Stimulated activated CD4-positive, alpha-beta T cell treated with anti-CD3 and anti-CD28 coated beads, Interleukin-4, amount 100 ng/mL, for 4 hours (primary cell): ENCODE measurements around the gene CATSPERB.
"Not testable (repeated sequence)": the region's sequence is repeated elsewhere in the genome, so short reads cannot be mapped to it uniquely, and the experiment has no call there.

ENCODE experiments used
- DNase-seq, 2 experiments: peaks; one replicate each; pipeline ENCODE4 v3.0.0-alpha.2; 2020

The CATSPERB gene

DNA sequence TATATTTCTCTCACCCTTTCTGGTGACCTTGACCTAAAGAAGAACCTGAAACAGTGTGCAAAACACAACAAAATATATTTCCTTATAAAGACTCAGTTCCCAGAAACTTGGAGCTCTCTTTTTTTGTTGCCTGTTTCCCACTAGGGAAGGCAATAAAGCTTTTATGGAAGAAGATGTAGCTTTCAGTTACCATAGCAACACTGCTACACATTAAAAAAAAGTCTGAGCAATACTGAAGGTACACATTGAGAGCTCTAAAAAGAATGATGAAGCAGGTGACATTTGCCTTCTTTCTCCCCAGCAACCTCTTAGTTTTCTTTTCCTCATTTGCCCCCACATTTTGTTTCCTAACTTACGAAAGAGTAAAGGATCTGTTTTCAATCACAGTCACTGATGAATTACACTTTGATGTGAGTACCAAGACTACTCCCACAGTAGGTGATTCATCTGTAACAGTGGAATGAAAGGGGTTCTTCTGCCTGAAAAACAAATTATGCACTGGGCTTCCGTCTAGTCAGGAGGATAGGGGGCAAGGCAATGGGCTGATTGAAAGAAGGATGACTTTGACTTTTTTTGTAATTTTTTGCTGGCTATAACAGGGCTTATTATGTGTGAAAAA lies 1.1 kb upstream of the CATSPERB start:
- no peak for DNase-seq

DNA sequence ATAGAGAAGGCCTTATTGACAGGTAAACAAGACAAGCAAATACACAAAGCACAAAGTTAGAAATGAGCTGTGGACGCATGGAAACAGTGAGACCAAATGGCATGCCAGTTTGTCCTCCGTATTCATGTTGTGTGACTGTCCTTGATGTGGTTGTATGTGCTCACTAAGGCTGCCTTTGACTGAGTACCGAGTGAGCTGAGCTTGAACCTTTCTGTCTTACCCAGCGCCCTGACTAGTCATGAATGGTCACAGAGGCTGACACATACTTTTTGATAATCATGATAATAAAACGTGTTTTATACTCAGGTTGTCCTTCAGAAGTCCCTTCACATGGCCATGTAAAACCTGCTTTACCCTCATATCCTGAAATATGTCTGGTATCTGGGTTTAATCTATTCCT lies 553 bp upstream of the CATSPERB start:
- DNase-seq = no peak

DNA sequence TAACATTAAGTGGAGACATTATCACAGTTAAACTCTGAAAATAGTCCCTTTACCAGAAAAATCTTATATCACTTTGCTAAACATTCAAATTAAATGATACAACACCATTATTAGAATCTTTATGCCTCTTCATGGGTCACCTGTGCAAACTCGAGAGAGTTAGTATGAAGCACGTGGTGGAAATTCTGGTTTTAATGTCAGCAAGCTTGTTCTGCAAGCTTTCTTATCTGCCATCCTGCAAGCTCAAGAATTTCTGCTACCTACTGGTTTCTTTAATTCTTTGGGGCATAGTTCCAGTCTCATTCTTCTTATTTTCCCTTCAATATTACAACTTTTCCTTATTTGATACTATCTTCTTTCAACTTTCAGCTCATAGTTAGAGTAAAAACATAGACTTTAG lies 868 bp downstream of the CATSPERB start:
- DNase-seq = no peak

DNA sequence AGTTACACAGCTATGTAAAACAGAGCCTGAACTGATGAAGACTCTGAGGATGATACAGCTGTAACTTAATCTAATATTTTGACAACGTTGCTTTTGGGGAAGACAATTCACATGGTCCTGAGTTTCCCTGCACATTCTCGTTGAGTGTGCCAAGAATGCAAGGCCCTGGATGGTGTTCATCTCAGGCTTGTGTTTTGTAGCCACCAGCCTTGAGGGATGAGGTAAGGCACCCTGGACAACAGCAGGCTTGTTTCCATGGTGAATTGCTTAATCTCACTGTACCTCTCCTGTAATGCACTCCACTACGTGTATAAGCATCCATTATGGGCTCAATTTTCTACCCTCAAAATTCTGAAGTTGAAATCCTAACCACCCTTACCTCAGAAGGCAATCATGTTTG lies 2.1 kb downstream of the CATSPERB start:
- no peak for DNase-seq

DNA sequence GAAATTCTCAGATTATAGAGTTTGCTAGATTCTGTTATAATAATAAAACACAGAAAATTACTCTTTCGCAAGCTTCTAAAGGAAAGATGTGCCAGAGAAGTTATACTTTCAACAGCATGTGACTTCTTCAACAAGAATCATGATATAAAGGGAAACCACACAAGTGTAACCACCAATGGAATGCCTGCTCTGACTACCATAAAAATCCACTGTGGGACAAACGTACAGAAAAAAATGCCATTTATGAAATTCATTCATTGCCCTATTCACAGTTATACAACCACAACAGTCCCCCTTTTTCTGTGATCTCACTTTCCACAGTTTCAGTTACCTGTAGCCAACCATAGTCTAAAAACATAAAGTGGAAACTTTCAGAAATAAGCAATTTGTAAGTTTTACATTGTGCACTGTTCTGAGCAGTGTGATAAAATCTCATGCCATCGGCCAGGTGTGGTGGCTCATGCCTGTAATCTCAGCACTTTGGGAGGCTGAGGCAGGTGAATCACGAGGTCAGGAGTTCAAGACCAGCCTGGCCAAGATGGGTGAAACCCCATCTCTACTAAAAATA lies 3.2 kb downstream of the CATSPERB start:
- no peak for DNase-seq

DNA sequence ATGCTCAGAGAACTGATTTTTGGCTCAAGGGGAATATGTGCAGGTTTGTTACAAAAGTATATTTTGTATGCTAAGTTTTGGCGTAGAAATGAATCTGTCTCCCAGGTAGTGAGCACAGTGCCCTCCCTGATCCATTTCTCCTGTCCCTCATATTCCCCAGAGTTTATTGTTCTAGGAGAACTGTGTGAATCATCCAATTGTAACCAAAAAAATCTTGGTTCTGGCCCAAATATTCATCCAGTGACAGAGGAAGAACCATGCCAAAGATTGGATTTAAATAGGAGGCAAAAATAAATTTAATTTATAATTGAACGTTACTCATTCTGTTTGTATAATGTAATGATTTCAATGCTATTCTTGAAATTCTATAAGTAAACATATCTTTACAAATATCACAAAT lies 4.8 kb downstream of the CATSPERB start:
- no peak for DNase-seq

DNA sequence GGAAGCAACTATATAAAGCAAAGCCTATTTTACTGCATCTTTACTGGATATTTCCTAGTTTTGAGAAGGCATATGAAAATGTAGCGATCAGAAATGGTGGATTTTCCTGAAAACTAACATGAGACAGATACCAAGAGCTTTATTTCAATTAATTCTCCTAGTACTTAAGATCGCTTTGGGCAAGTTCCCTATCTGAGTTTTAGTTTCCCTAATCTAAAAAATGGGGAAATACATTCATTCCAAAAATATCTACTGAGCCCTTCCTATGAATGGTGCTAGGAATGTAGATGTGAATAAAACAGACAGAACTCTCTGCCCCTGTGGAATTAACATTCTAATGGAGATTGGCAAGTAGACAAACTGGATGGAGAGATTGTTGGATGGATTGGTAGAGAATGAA lies 8.4 kb downstream of the CATSPERB start:
- no peak for DNase-seq

DNA sequence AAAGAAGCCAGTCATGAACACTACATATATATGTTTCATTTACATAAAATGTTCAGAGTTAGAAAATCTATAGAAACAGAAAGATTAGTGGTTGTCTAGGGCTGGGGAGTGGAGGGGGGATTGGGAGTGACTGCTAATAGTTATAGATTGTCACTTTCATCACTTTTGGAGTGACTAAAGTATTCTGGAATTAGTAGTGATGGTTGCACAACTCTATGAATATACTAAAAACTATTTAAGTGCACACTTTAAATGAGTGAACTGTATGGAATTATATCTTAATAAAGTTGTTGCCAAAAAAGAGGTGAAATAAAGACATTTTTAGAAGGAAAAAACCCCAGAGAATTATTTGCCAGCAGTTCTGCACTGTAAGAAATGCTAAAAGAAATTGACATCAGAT lies 9.5 kb downstream of the CATSPERB start:
- DNase-seq = no peak

DNA sequence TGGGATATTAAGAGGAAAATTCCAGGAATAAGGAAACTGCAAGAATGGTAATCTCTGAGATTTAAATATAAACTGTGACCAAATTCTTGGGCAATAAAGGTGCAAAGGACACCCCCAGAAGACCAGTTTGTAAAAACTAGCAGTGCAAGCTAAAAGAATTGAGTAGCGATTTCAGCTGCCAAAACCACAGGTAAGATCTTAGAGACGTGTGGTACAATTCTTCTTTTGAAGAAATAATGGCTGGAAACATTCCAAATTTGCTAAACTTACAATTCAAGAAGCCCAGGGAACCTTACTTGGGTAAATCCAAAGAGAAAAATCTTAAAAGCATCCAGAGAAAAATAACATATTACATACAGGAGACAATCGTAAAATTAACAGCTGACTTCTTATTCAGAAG lies 12.0 kb downstream of the CATSPERB start:
- DNase-seq = no peak

DNA sequence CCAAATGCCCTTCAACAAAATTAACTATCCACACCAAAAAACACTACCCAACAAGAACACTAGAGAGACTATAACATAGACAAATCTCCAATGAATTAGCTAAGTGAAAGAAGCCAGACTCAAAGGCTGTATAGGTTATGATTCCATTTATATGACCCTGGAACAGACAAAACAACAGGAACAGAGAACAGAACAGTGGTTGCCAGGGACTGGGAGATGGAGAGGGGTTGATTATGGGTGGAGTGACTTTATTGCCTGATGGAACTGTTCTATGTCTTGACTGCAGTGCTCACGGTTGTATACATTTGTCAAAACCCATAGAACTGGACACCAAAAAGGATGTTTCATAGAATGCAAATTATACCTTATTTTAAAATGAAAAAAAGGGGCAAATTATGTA lies 14.9 kb downstream of the CATSPERB start:
- DNase-seq = no peak

DNA sequence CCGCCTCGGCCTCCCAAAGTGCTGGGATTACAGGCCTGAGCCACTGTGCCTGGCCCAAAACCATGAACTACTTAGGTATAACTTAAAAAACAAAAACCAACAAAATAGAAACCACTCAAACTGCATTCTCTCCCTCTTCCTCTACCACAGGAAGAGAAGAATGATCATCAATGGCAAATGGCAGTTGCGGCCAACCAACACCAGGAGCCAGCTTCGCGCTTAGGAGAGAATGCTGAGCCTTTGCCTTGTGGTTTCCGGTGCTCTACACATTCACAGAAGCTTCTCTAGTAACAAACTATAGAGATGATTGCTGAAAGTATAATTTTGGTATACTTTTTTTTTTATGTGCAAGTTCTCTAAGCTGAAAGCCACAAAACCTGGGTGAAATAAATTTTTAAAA lies 17.1 kb downstream of the CATSPERB start:
- DNase-seq = peak in 1 of 2 experiments; percentile 4

DNA sequence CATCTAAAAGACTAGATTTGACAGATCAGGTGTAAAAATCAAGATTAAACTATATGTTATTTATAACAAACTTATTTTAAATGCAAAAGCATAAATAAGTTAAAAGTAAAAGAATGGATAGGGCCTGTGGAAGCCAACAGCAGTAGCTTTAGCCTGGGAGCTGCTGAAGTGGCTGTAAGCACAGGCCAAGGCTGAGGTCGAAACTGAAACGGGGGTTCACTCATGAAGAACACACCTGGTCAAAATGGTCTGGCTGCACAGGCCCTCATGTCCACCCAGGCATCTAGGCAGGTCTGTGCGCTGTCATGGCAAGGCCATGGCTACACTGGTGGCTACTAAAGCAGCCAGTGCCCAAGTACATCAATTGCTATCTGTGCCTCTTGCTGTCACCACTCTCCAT lies 23.1 kb downstream of the CATSPERB start:
- DNase-seq = no peak

DNA sequence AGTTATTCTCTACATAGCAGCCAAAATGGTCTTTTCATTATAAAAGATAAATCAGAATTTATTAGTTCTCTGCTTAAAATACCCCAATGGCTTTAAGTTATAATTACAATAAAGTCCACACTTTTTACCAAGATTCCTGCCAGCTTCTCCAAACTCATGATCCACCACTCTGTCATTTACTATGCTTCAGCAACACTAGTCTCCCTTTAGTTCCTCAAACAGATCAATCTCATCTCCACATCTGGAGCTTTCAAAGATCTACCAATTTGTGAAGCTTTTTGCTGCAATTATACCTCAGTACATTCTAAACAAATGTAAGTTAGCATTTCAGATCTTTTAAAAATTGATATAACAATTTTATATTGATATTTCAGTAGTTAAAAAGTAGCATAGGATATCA lies 24.9 kb downstream of the CATSPERB start:
- DNase-seq = no peak

DNA sequence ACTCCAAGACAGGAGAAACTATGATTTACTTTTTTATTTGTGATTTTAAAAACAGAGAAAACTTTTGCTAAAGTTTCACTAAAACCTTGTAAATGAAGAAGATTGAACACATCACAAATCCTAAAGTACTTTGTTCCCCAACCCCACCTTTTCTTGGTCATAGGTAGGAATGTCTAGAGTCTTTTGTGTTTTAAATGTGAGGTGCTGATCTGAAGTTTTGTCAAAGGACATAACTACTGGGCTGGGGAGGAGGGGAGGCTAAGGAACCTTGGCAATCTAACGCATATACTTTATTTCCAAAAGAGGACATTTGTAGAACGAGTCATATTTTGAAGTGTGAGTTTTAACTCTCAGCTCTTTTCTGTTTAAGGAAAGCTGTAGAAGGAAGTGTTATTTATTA lies 37.2 kb downstream of the CATSPERB start:
- no peak for DNase-seq

DNA sequence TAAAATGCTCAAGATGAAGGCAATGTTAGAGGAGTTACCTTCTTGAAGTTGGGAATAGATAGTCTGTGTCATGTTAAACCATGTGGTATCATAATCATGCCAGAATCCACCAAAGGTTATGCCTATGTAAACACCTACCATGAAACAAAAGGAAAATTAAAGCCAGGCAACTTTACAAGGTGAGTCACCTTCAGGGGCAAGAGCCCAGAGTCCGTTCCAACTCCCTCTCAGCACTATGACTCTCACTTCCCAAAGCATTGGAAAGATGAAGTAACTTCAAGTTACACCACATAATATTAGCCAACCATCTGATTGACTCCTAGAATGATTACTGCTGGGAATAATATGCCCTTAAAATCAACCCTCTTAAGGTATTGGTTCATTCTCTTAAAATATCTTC lies 38.5 kb downstream of the CATSPERB start:
- no peak for DNase-seq

DNA sequence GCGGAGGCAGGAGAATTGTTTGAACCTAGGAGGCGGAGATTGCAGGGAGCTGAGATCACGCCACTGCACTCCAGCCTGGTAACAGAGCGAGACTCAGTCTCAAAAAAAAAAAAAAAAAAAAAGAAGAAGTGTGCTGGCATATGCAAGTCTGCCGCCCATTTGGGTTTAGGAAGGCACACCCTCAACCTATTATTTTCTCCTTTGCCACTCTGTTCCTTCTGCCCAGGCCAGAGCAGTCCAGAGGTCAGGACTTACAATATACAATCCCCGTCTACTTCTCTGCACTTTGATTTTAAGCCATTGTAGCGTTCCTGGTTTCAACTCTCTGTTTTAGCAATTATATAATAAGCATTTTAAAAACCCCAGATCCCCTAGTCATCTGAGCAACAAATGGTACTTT lies 39.8 kb downstream of the CATSPERB start:
- DNase-seq = no peak

DNA sequence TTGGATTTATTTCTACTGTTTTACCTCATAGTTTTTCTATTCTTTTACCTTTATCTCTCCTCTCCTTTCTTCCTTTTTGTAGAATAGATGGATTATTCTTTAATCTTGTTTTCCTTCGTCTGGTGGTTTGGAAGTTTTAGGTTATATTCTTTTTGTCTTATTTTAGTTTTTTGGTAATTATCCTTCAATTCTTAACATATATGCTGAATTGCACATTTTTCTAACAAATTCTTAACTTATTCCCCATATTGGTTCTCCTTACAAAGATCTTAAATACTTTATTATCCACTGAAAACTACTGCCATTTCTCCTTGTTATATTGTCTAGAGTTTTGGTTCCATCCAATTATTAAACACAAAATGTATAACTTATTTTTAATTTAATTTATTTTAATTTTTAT lies 42.3 kb downstream of the CATSPERB start:
- no peak for DNase-seq

DNA sequence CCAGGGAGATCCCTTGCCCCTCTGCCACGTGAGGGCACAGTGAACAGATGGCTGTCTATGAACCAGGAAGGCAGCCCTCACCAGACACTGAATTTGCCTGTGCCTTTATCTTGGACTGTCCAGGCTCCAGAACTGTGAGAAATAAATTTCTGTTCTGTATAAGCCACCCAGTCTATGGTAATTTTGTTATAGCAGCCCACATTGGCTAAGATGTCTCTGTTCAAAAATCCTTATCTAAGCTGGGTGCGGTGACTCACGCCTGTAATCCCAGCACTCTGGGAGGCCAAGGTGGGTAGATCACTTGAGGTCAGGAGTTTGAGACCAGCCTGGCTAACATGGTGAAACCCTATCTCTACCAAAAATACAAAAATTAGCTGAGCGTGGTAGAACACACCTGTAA lies 44.5 kb downstream of the CATSPERB start:
- DNase-seq = not testable (repeated sequence)

DNA sequence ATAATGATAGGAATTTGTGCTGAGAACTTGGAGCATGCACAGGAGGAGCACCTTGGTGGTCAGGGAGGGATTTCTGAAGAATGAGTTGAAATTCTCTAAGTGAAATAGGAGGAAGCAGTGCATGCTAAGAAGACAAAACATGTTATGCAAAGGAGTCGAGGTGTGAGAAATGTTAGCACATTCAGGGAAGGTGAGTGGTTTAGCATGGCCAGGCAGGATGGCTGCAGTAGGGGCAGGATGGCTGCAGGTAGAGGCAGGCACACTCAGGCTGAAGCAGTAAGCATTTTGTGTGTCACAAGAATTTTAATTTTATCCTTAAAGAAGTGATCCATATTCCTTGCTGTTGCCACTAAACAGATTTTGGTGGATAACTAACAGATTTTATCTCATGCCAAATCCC lies 46.3 kb downstream of the CATSPERB start:
- no peak for DNase-seq

DNA sequence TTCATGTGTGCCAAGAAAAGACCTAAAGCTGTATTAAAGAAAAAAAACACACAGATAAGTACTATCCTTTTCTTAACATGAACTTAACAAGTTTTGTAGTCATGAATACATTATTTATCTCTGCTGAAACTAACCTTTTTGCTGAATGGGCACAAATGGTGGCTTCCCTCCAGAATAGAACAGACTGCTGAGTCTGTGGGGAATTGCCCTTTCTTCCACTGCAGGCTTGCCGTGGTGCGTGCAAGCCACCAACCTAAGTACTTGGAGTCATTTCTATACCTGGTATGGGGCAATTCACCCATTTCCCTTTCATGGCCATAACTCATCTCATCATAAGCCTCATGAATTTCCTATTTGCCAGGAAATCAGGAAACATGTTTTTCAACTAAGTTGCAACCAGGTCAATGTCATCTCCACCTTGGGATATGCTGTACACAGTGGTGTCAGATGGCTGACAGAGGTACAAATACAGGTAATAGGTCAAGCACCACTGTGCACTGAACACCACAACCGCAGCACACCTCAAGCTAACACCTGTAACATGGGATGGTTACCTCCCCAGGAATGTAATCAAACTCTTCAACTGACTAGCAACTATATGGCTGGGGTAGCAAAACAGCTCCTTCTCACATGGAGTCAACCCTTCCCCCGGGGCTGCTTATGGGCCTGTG lies 49.9 kb downstream of the CATSPERB start:
- DNase-seq = no peak

DNA sequence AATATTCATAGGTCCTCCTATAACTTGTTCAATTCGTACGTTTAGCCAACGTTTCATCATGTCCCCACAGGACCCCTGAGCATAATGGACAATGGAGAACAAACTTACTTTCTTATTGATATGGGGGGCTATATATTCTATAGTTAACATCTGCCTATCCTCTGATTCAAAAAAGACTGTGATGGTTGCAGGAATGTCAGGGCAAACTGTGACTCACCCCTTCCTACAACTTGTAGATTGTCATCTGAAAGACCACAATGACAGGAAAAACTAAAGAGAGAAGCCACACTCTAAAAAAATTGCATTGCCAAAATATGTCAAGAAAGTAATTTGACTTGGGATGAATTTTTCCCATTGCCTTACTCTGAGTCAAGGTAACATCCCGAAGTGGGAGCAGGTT lies 50.8 kb downstream of the CATSPERB start:
- DNase-seq = no peak

DNA sequence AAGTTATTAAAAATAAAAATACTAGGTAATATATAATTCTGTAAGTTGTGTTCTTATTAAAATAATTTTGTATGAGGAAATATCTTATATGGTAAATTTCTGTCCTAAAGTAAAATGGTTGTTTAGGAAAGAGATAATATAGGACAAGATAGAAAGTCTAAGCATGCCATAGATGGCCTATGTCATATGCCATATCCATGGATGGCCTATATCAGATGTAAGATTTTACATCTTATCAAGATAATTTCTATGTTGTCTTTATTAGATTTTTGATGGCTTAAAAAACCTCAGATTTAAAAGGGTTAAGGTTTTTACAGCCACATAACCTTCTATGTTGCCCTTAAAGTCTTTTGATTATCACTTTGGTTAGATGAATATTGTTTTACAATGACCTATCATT lies 52.6 kb downstream of the CATSPERB start:
- no peak for DNase-seq

DNA sequence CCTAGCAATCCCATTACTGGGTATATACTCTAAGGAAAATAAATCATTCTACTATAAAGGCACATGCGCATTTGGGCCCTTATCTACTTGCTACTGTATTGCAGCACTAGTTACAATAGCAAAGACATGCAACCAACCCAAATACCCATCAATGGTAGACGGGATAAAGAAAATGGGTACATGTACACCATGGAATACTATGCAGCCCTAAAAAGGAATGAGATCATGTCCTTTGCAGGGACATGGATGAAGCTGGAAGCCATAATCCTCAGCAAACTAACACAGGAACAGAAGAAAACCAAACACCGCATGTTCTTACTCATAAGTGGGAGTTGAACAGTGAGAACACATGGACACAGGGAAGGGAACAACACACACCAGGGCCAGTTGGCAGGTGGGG lies 54.2 kb downstream of the CATSPERB start:
- not testable (repeated sequence) for DNase-seq

DNA sequence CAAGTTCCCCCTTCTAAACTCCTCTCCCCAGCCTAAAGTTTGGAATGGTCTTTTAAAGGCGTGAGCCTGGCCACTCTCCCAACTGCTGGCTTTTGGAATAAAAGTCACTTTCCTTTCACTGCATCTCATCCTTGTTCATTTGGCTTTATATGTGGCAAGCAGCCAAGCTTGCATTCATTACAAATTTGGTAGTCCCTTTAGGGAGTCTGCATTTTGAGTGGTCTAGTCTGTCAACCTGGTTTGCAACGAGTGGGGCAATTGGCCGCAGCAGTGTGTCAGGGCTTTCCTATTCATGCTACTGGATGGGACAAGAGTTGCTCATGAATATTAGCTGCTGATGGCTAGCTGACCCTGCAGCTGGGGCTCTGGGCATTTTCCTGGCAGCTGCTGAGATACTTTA lies 57.0 kb downstream of the CATSPERB start:
- DNase-seq = no peak

DNA sequence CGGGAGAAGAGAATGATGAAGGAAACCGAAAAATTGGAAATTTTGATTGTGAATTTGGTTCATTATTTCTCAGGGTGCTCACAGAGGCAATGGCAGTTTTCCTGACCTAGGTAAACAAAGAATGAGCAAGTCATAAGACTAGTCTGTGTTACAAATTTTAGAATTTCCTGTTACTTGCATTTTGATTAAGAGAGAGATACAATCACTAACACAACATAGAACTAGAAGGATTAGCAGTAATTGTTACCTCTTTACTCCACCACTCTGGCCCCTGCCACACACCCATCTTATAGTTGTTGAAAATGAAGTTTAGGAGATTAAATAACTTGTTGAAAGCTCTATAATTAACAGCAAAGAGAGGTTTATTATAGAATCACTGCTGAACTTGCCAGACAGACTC lies 62.0 kb downstream of the CATSPERB start:
- DNase-seq = no peak
